Activated CD4-positive, alpha-beta T cell treated with anti-CD3 and anti-CD28 coated beads, Interleukin-2, amount 50 U/mL, for 1 hour (primary cell): ENCODE measurements around the gene TRIM26.
"Not testable (repeated sequence)": the region's sequence is repeated elsewhere in the genome, so short reads cannot be mapped to it uniquely, and the experiment has no call there.

Experiments
- DNase-seq: peaks from one replicate; pipeline ENCODE4 v3.0.0-alpha.2; 2020

Gene TRIM26

GRCh38 chr6:30152910-30153610 lies 60.1 kb downstream of the TRIM26 start:
- no peak for DNase-seq

- no peak for DNase-seq
Measured at GRCh38 chr6:30152016-30152673, 61.1 kb downstream of the TRIM26 start.

- DNase-seq = no peak
Measured at GRCh38 chr6:30151580-30151979, 61.6 kb downstream of the TRIM26 start.

GRCh38 chr6:30150671-30151395 lies 62.4 kb downstream of the TRIM26 start:
- DNase-seq = no peak

- DNase-seq = no peak
Measured at GRCh38 chr6:30149858-30150550, 63.2 kb downstream of the TRIM26 start.

GRCh38 chr6:30149234-30149633 lies 64.0 kb downstream of the TRIM26 start:
- no peak for DNase-seq

GRCh38 chr6:30147096-30147495 lies 66.1 kb downstream of the TRIM26 start:
- DNase-seq = no peak

- no peak for DNase-seq
Measured at GRCh38 chr6:30145818-30146217, 67.4 kb downstream of the TRIM26 start.

GRCh38 chr6:30144811-30145210 lies 68.4 kb downstream of the TRIM26 start:
- no peak for DNase-seq

GRCh38 chr6:30143780-30144179 lies 69.4 kb downstream of the TRIM26 start:
- no peak for DNase-seq

GRCh38 chr6:30142665-30143064 lies 70.5 kb downstream of the TRIM26 start:
- DNase-seq = no peak

GRCh38 chr6:30140240-30140639 lies 73.0 kb downstream of the TRIM26 start:
- not testable (repeated sequence) for DNase-seq

GRCh38 chr6:30136570-30137286 lies 76.5 kb downstream of the TRIM26 start:
- DNase-seq = no peak

GRCh38 chr6:30135757-30136156 lies 77.4 kb downstream of the TRIM26 start, which contains the start of gene TRIM40:
TSS of gene TRIM40 (plus strand) at chr6:30136140. CDS start at chr6:30137037, 897 bp downstream.
- no peak for DNase-seq

GRCh38 chr6:30135147-30135546 lies 78.1 kb downstream of the TRIM26 start:
- DNase-seq = no peak
